CD4-positive, alpha-beta T cell (primary cell): ENCODE measurements around the gene CLIC4. TPM values are rescaled to one million over a fixed set of nuclear protein-coding genes. Genes with fewer than 3 reads are reported as not detected.

Experiments
- ATAC-seq: fragments of 200-7000 bp; cut with Tn5 transposase; one replicate; pipeline ENCODE4 v1.10.0; 2022; ENCODE audit warnings: mild to moderate bottlenecking; ENCODE audit not compliant: poor library complexity
- CTCF ChIA-PET: fragments of 350-600 bp; sonication (Branson Sonifier 250); formaldehyde crosslinking; loops from one replicate; lab custom pipeline; 2021; ENCODE audit warnings: antibody characterized with exemption, inconsistent platforms; lab: Charles Lee
- POLR2A ChIA-PET: fragments of 350-600 bp; sonication (Branson Sonifier 250); formaldehyde crosslinking; loops from one replicate; lab custom pipeline; 2021; ENCODE audit warnings: antibody characterized with exemption, inconsistent platforms; lab: Charles Lee
- DNase-seq, 14 experiments: peaks; one replicate each; pipeline ENCODE4 v3.0.0-alpha.2; 2013 to 2020; ENCODE audit warnings: mixed read lengths in 2 of 14
- H3K27ac ChIP-seq, 2 donors: one replicate each; pipeline versions ENCODE4 v1.5.1 to v1.7.0; 2013; ENCODE audit warnings: low read length in 2 of 2, low read depth in 1 of 2, mild to moderate bottlenecking in 1 of 2
- H3K27me3 ChIP-seq, 2 experiments: 1 replicate in 1 of 2; 2 replicates in 1 of 2; pipeline versions ENCODE4 v1.6.1 to v1.7.0; 2013; ENCODE audit warnings: low read length in 2 of 2, control low read depth in 1 of 2, mild to moderate bottlenecking in 1 of 2, moderate library complexity in 1 of 2; ENCODE audit not compliant: insufficient read depth in 2 of 2, control insufficient read depth in 1 of 2
- H3K36me3 ChIP-seq: one replicate; pipeline ENCODE4 v1.6.1; 2013; ENCODE audit warnings: low read length, control low read depth; ENCODE audit not compliant: insufficient read depth
- H3K4me1 ChIP-seq: one replicate; pipeline ENCODE4 v1.6.1; 2013; ENCODE audit warnings: low read length, control low read depth; ENCODE audit not compliant: insufficient read depth
- H3K4me3 ChIP-seq: one replicate; pipeline ENCODE4 v1.5.1; 2013; ENCODE audit warnings: mild to moderate bottlenecking, low read length, moderate library complexity
- H3K9me3 ChIP-seq, 2 experiments: 1 replicate in 1 of 2; 2 replicates in 1 of 2; pipeline versions ENCODE4 v1.6.1 to v1.7.0; 2013; ENCODE audit warnings: low read length in 2 of 2, mild to moderate bottlenecking in 2 of 2, control low read depth in 1 of 2, moderate library complexity in 1 of 2; ENCODE audit not compliant: control insufficient read depth in 1 of 2, insufficient read depth in 1 of 2
- H3K27ac Mint-ChIP-seq: one replicate; pipeline ENCODE4 v1.8.0; 2020; ENCODE audit warnings: mixed read lengths
- H3K27me3 Mint-ChIP-seq: one replicate; pipeline ENCODE4 v1.8.0; 2021; ENCODE audit warnings: mixed read lengths
- H3K36me3 Mint-ChIP-seq: one replicate; pipeline ENCODE4 v1.8.0; 2021; ENCODE audit warnings: low read depth, mixed read lengths
- H3K4me1 Mint-ChIP-seq: one replicate; pipeline ENCODE4 v1.8.0; 2021; ENCODE audit warnings: low read depth, mixed read lengths
- H3K4me3 Mint-ChIP-seq: one replicate; pipeline ENCODE4 v1.8.0; 2020; ENCODE audit warnings: mild to moderate bottlenecking, mixed read lengths
- H3K9me3 Mint-ChIP-seq: one replicate; pipeline ENCODE4 v1.8.0; 2020; ENCODE audit warnings: mixed read lengths
- CTCF ChIP-seq: fragments of 200-600 bp; IDR thresholded peaks from one replicate; pipeline ENCODE4 v1.8.0; 2022; ENCODE audit warnings: antibody characterized with exemption, mild to moderate bottlenecking
- intact Hi-C, 2 experiments: fragments of 100-400 bp; cut with DNase I in 1 of 2; cut with micrococcal nuclease in 1 of 2; formaldehyde crosslinking; loops; one replicate each; pipeline versions ENCODE4 v1.15.1 to v1.9.0; 2023 to 2025; cut with DNase I, micrococcal nuclease
- total RNA-seq, 174 experiments: library from RNA in 2 of 174; stranded (reverse) in 2 of 174; gene quantifications; one replicate each; pipeline ENCODE4 v1.2.3 and lab custom pipeline; 2021 to 2026

The CLIC4 gene
- total RNA-seq, 2 experiments from 2014 or later = 1.1 to 1.3 TPM

GRCh38 chr1:24749886-24750285, 4.6 kb downstream of the CLIC4 start:
- Mint-ChIP-seq H3K36me3 (no peaks in the 10 kb centered on the region), H3K27ac (no peak overlapping the region), H3K9me3 (no peaks in the 10 kb centered on the region), H3K27me3 (no peaks in the 10 kb centered on the region), H3K4me1 (peaks cover 8% of the 10 kb centered on the region), H3K4me3 (no peak overlapping the region)
- intact Hi-C loops = loop anchor here in 1 of 2 experiments (10.0 kb wide), 2 partner anchors 345 to 795 kb away; partner anchors contain the start of gene PNRC2
- CTCF ChIA-PET = no interaction called here
- Histone ChIP-seq H3K27me3 (no peaks in the 10 kb centered on the region), H3K36me3 (no peaks in the 10 kb centered on the region), H3K9me3 (no peaks in the 10 kb centered on the region), H3K27ac (no peak overlapping the region), H3K4me1 (peaks cover 4% of the 10 kb centered on the region), H3K4me3 (no peak overlapping the region)
- no peak for TF ChIP-seq CTCF
- POLR2A ChIA-PET = no interaction called here
- DNase-seq (no peak), ATAC-seq (no peak)

GRCh38 chr1:24751833-24752232, 6.6 kb downstream of the CLIC4 start:
- ATAC-seq = no peak
- H3K4me3 ChIP-seq = no peak overlapping the region
- Mint-ChIP-seq H3K4me1 (no peaks in the 10 kb centered on the region), H3K27ac (no peak overlapping the region), H3K4me3 (no peak overlapping the region), H3K36me3 (no peaks in the 10 kb centered on the region), H3K9me3 (no peaks in the 10 kb centered on the region), H3K27me3 (no peaks in the 10 kb centered on the region)
- no peak for DNase-seq
- H3K36me3 ChIP-seq = no peaks in the 10 kb centered on the region
- H3K4me1 ChIP-seq = no peaks in the 10 kb centered on the region
- TF ChIP-seq CTCF = no peak
- H3K27me3 ChIP-seq = no peaks in the 10 kb centered on the region
- intact Hi-C loops = no loop called here
- ChIA-PET CTCF (no interaction called here), POLR2A (no interaction called here)
- no peak overlapping the region for H3K27ac ChIP-seq
- no peaks in the 10 kb centered on the region for H3K9me3 ChIP-seq

- no peak for ATAC-seq
- no peak overlapping the region for H3K27ac Mint-ChIP-seq
These were observed 7.1 kb downstream of the CLIC4 start for GRCh38 chr1:24752305-24752704.

More at GRCh38 chr1:24752305-24752704, 7.1 kb downstream of the CLIC4 start:
- H3K4me3 Mint-ChIP-seq = no peak overlapping the region
- H3K36me3 ChIP-seq = no peaks in the 10 kb centered on the region
- no peak overlapping the region for H3K4me3 ChIP-seq
- no peaks in the 10 kb centered on the region for H3K4me1 ChIP-seq
- no peaks in the 10 kb centered on the region for H3K9me3 Mint-ChIP-seq
- H3K27me3 Mint-ChIP-seq = no peaks in the 10 kb centered on the region
- POLR2A ChIA-PET = no interaction called here
- H3K4me1 Mint-ChIP-seq = no peaks in the 10 kb centered on the region
- no peaks in the 10 kb centered on the region for H3K36me3 Mint-ChIP-seq
- TF ChIP-seq CTCF = no peak
- intact Hi-C loops = no loop called here
- DNase-seq = no peak
- H3K27ac ChIP-seq = no peak overlapping the region
- CTCF ChIA-PET = no interaction called here
- no peaks in the 10 kb centered on the region for H3K27me3 ChIP-seq
- H3K9me3 ChIP-seq = no peaks in the 10 kb centered on the region
